H1 (cell line): Measurements from ENCODE around the gene TP53. TPM values are rescaled to one million over a fixed set of nuclear protein-coding genes. Genes with fewer than 3 reads are reported as not detected.

ENCODE experiments used
- CTCF ChIA-PET: fragments of 300-600 bp; sonication (Branson Sonifier 250); formaldehyde crosslinking; loops from one replicate; lab custom pipeline; 2021; ENCODE audit not compliant: partially characterized antibody; lab: Charles Lee
- POLR2A ChIA-PET: fragments of 300-600 bp; sonication (Branson Sonifier 250); formaldehyde crosslinking; loops from one replicate; lab custom pipeline; 2021; ENCODE audit warnings: inconsistent platforms; ENCODE audit not compliant: partially characterized antibody; lab: Charles Lee
- DNase-seq, 2 experiments: peaks; one replicate each; pipeline versions ENCODE4 v3.0.0 to v3.0.0-alpha.2; 2010 to 2022; ENCODE audit warnings: low spot score in 2 of 2, low read depth in 1 of 2, mixed read lengths in 1 of 2
- FAIRE-seq: peaks from 2 replicates; lab custom pipeline; 2011; peaks lifted over from hg19 to GRCh38; lab: Jason Lieb, UNC
- H2AFZ ChIP-seq: 2 replicates; pipeline ENCODE4 v1.8.1; 2012; ENCODE audit warnings: low read length, inconsistent platforms
- H2AK5ac ChIP-seq: 2 replicates; pipeline ENCODE4 v1.6.1; 2013; ENCODE audit warnings: low read depth, low read length
- H2BK120ac ChIP-seq: replicated peaks from 2 replicates; pipeline ENCODE3; 2013; ENCODE audit warnings: low read depth, low read length, inconsistent platforms
- H2BK12ac ChIP-seq: 2 replicates; pipeline ENCODE4 v1.6.1; 2013; ENCODE audit warnings: low read depth, low read length
- H2BK15ac ChIP-seq: 2 replicates; pipeline ENCODE4 v1.6.1; 2013; ENCODE audit warnings: low read length
- H2BK20ac ChIP-seq: 2 replicates; pipeline ENCODE4 v1.6.1; 2013; ENCODE audit warnings: low read length
- H2BK5ac ChIP-seq: 2 replicates; pipeline ENCODE4 v1.6.1; 2013; ENCODE audit warnings: low read depth, low read length
- H3K14ac ChIP-seq: 2 replicates; pipeline ENCODE4 v1.6.1; 2013; ENCODE audit warnings: inconsistent platforms; ENCODE audit not compliant: insufficient read length
- H3K18ac ChIP-seq: 2 replicates; pipeline ENCODE4 v1.6.1; 2013; ENCODE audit warnings: low read length; ENCODE audit errors: extremely low read depth
- H3K23ac ChIP-seq: 2 replicates; pipeline ENCODE4 v1.6.1; 2013; ENCODE audit warnings: inconsistent platforms; ENCODE audit not compliant: insufficient read length
- H3K23me2 ChIP-seq: 2 replicates; pipeline ENCODE4 v1.6.1; 2013; ENCODE audit warnings: low read depth, low read length
- H3K27ac ChIP-seq: 2 replicates; pipeline ENCODE4 v1.6.1; 2011; ENCODE audit warnings: low read depth, low read length, inconsistent platforms
- H3K27me3 ChIP-seq, 4 experiments: replicated peaks in 1 of 4; 1 replicate in 1 of 4; 2 replicates in 3 of 4; pipeline versions ENCODE4 v1.6.1 to v1.8.1; 2011 to 2013; ENCODE audit warnings: low read length in 3 of 4, mild to moderate bottlenecking in 3 of 4, inconsistent platforms in 2 of 4, mixed read lengths in 2 of 4, moderate library complexity in 1 of 4; ENCODE audit not compliant: control insufficient read depth in 3 of 4, insufficient read depth in 3 of 4; ENCODE audit errors: extremely low read depth in 1 of 4
- H3K36me3 ChIP-seq, 4 experiments: 2 replicates each; pipeline versions ENCODE4 v1.6.1 to v1.8.1; 2011 to 2013; ENCODE audit warnings: mild to moderate bottlenecking in 4 of 4, low read length in 3 of 4, moderate library complexity in 2 of 4, control low read depth in 1 of 4, inconsistent platforms in 1 of 4; ENCODE audit not compliant: insufficient read depth in 4 of 4, control insufficient read depth in 2 of 4
- H3K4ac ChIP-seq: replicated peaks from 2 replicates; pipeline ENCODE3; 2013; ENCODE audit warnings: low read length, low read depth, mixed read lengths, inconsistent platforms; ENCODE audit not compliant: insufficient read length
- H3K4me1 ChIP-seq, 4 experiments: replicated peaks in 1 of 4; 1 replicate in 1 of 4; 2 replicates in 3 of 4; pipeline versions ENCODE4 v1.6.1 to v1.8.1; 2011 to 2013; ENCODE audit warnings: low read length in 3 of 4, inconsistent platforms in 2 of 4, mixed read lengths in 1 of 4; ENCODE audit not compliant: insufficient read depth in 4 of 4, control insufficient read depth in 3 of 4
- H3K4me2 ChIP-seq, 2 experiments: 2 replicates each; pipeline versions ENCODE4 v1.6.1 to v1.8.1; 2011 to 2013; ENCODE audit warnings: low read depth in 2 of 2, low read length in 2 of 2, control low read depth in 1 of 2, inconsistent platforms in 1 of 2, mild to moderate bottlenecking in 1 of 2; ENCODE audit not compliant: insufficient read depth in 1 of 2
- H3K4me3 ChIP-seq, 4 experiments: fragments of 200-600, 300-600 bp in 1 of 4; sonication (generic), shearing (Covaris generic), sonication (Bioruptor Twin) in 1 of 4; 2 replicates each; pipeline versions ENCODE4 v1.5.1 to v1.8.1; 2011 to 2016; ENCODE audit warnings: low read length in 4 of 4, low read depth in 3 of 4, control low read depth in 2 of 4, inconsistent platforms in 2 of 4, mild to moderate bottlenecking in 2 of 4, mixed read lengths in 1 of 4, moderate library complexity in 1 of 4; ENCODE audit not compliant: insufficient read depth in 2 of 4; ENCODE audit errors: extremely low read depth in 1 of 4
- H3K56ac ChIP-seq: replicated peaks from 2 replicates; pipeline ENCODE3; 2013; ENCODE audit warnings: low read depth, mild to moderate bottlenecking, mixed read lengths, low read length, inconsistent platforms; ENCODE audit not compliant: insufficient read length
- H3K79me1 ChIP-seq: 2 replicates; pipeline ENCODE4 v1.6.1; 2013; ENCODE audit warnings: low read depth, low read length, control low read depth
- H3K79me2 ChIP-seq, 2 experiments: 2 replicates each; pipeline versions ENCODE4 v1.6.1 to v1.8.1; 2012 to 2013; ENCODE audit warnings: low read length in 2 of 2, mild to moderate bottlenecking in 2 of 2, inconsistent platforms in 1 of 2; ENCODE audit not compliant: insufficient read depth in 2 of 2, control insufficient read depth in 1 of 2
- H3K9ac ChIP-seq, 4 experiments: replicated peaks in 1 of 4; 1 replicate in 1 of 4; 2 replicates in 3 of 4; pipeline versions ENCODE4 v1.6.1 to v1.8.1; 2011 to 2013; ENCODE audit warnings: low read depth in 3 of 4, low read length in 3 of 4, control low read depth in 2 of 4, mild to moderate bottlenecking in 2 of 4, moderate library complexity in 2 of 4, inconsistent platforms in 1 of 4; ENCODE audit errors: extremely low read depth in 1 of 4
- H3K9me3 ChIP-seq, 2 experiments: 2 replicates each; pipeline versions ENCODE4 v1.6.1 to v1.8.1; 2012 to 2013; ENCODE audit warnings: mild to moderate bottlenecking in 2 of 2, moderate library complexity in 2 of 2, control low read depth in 1 of 2, inconsistent platforms in 1 of 2, low read depth in 1 of 2, low read length in 1 of 2, mixed read lengths in 1 of 2; ENCODE audit not compliant: insufficient read depth in 2 of 2
- H4K20me1 ChIP-seq, 2 experiments: replicated peaks in 1 of 2; 2 replicates each; pipeline versions ENCODE3 to v1.8.1; 2011 to 2013; ENCODE audit warnings: inconsistent platforms in 2 of 2, low read length in 2 of 2, mild to moderate bottlenecking in 1 of 2; ENCODE audit not compliant: insufficient read depth in 2 of 2, control insufficient read depth in 1 of 2
- H4K5ac ChIP-seq: 2 replicates; pipeline ENCODE4 v1.6.1; 2013; ENCODE audit warnings: low read length, low read depth, mixed read lengths, inconsistent platforms; ENCODE audit not compliant: insufficient read length
- H4K8ac ChIP-seq: 2 replicates; pipeline ENCODE4 v1.8.0; 2013; ENCODE audit warnings: mild to moderate bottlenecking, moderate library complexity, low read length, inconsistent platforms; ENCODE audit not compliant: insufficient read depth; ENCODE audit errors: extremely low read depth
- H4K91ac ChIP-seq: replicated peaks from 2 replicates; pipeline ENCODE3; 2013; ENCODE audit warnings: low read length, mixed read lengths, inconsistent platforms; ENCODE audit not compliant: insufficient read length
- BACH1 ChIP-seq: IDR thresholded peaks from 2 replicates; pipeline ENCODE4 v1.6.1; 2012; ENCODE audit warnings: low read length, improper control_type of control experiment
- CBX8 ChIP-seq: fragments of 300-800, 300-1000 bp; sonication (generic); IDR thresholded peaks from 2 replicates; pipeline ENCODE4 v1.7.1; 2016; ENCODE audit warnings: low read depth, low read length, borderline replicate concordance
- CREB1 ChIP-seq: IDR thresholded peaks from 2 replicates; pipeline ENCODE4 v1.6.1; 2012; ENCODE audit warnings: inconsistent platforms
- MAFK ChIP-seq: IDR thresholded peaks from 2 replicates; pipeline ENCODE4 v1.6.1; 2012; ENCODE audit warnings: low read depth, mild to moderate bottlenecking, improper control_type of control experiment, low read length
- WGBS, 2 experiments: shearing (Covaris generic) in 1 of 2; methylation state at CpG; one replicate each; pipeline versions ENCODE4 v1.1.6 to v1.1.7; 2013 to 2015; ENCODE audit warnings: low lambda C conversion rate in 2 of 2, mixed read lengths in 2 of 2, inconsistent platforms in 1 of 2, low coverage in 1 of 2, missing lambda C conversion rate in 1 of 2; ENCODE audit not compliant: insufficient replicate concordance in 2 of 2, insufficient coverage in 1 of 2, insufficient read length in 1 of 2; ENCODE audit errors: extremely low coverage in 1 of 2, missing lambda C conversion rate in 1 of 2; 5-methylcytosine and 5-hydroxymethylcytosine counted together
- polyA plus RNA-seq, 7 experiments: library from polyadenylated mRNA; depleted of rRNA in 3 of 7; stranded (reverse) in 5 of 7; unstranded in 2 of 7; fragments of >200 nt in 5 of 7; fragments of 200-250 nt in 2 of 7; gene quantifications; 1 replicate in 5 of 7; 2 replicates in 1 of 7; 4 replicates in 1 of 7; pipeline versions ENCODE4 v1.2.1 to v1.2.3, GENCODE V29; 2011 to 2013; ENCODE audit warnings: missing spikeins in 2 of 7, mixed read lengths in 2 of 7
- total RNA-seq: library from RNA; stranded (reverse); fragmentation: NEBNext Ultra II Directional; extraction: Animal tissue kit (Norgen Biotek cat#: 25700); gene quantifications from 2 replicates; pipeline ENCODE4 v1.2.1, GENCODE V29; 2021

Gene TP53
- total and polyA plus RNA-seq, 2 of the 8 experiments (the other 6 are each of a cell fraction or from before 2014, with no cell fraction given) = 143 to 198 TPM

GRCh38 chr17:7674934-7675333 lies 12.4 kb downstream of the TP53 start:
- no peak overlapping the region for H2BK120ac ChIP-seq
- no peak overlapping the region for H2AFZ ChIP-seq
- no peak overlapping the region for H3K23ac ChIP-seq
- peaks cover 5 to 13% of the 10 kb centered on the region in 2 experiments; a peak in 2 of 4 replicates for H3K9me3 ChIP-seq
- peaks cover 4% of the 10 kb centered on the region in 2 experiments for H4K20me1 ChIP-seq
- H2BK20ac ChIP-seq = no peak overlapping the region
- peaks cover 2% of the 10 kb centered on the region; the same call in 1 of the 2 replicates for H3K79me1 ChIP-seq
- H3K79me2 ChIP-seq = peaks cover 0 to 12% of the 10 kb centered on the region in 2 experiments; a peak in 2 of 4 replicates
- no peak overlapping the region for H2BK5ac ChIP-seq
- no peak overlapping the region for H4K91ac ChIP-seq
- no peak overlapping the region for H4K8ac ChIP-seq
- H3K36me3 ChIP-seq = peaks cover 31 to 60% (median 47%) of the 10 kb centered on the region in 4 experiments
- no peak overlapping the region for H2AK5ac ChIP-seq
- H3K56ac ChIP-seq = no peak overlapping the region
- H3K4me3 ChIP-seq = no peak overlapping the region
- H3K18ac ChIP-seq = no peak overlapping the region
- WGBS, 2 experiments = 90% methylated on average over 14 of the region's 14 CpGs; no CpG with 5 or more reads in 1 of the 2 experiments
- ChIA-PET POLR2A (interaction anchor here (5.5 to 79.4 kb wide), 3 partner anchors 8 to 90 kb away, joined by 36 to 2272 read pairs (median 2272); partner anchors contain the start of genes ATP1B2, FXR2, MPDU1 and SAT2), CTCF (interaction anchor here (0.9 to 15.7 kb wide), 6 partner anchors 8 to 86 kb away, joined by 3 to 332 read pairs (median 68); partner anchors contain the start of genes SAT2, SHBG, TP53 and WRAP53)
- no peak overlapping the region for H3K14ac ChIP-seq
- no peak overlapping the region for H2BK15ac ChIP-seq
- H3K4me2 ChIP-seq = no peak overlapping the region
- H3K27me3 ChIP-seq = no peaks in the 10 kb centered on the region
- TF ChIP-seq CREB1 (no peak), CBX8 (no peak), BACH1 (no peak), MAFK (no peak)
- H4K5ac ChIP-seq = no peak overlapping the region
- no peak for DNase-seq
- H3K9ac ChIP-seq = no peak overlapping the region
- no peak overlapping the region for H3K4ac ChIP-seq
- H3K4me1 ChIP-seq = peaks cover 5 to 18% (median 12%) of the 10 kb centered on the region in 4 experiments
- no peak overlapping the region; the same call in 1 of the 2 replicates for H3K27ac ChIP-seq
- no peak overlapping the region for H2BK12ac ChIP-seq
- FAIRE-seq = no peak
- H3K23me2 ChIP-seq = no peaks in the 10 kb centered on the region
